NCI-H446 (cell line): ENCODE results near the gene ACD.
"Not testable (repeated sequence)": the region's sequence is repeated elsewhere in the genome, so short reads cannot be mapped to it uniquely, and the experiment has no call there.

ENCODE experiments used
- DNase-seq, 2 experiments: peaks; one replicate each; lab custom pipeline; 2025; lab: John Stamatoyannopoulos, UW

ACD gene

GRCh38 chr16:67659675-67660563, at the start of gene ACD:
Gene ACD, minus strand, starts transcription at chr16:67660260. Its CDS starts 40 bp downstream, at chr16:67660220.
- DNase-seq = peak; percentile 55 to 91

DNA sequence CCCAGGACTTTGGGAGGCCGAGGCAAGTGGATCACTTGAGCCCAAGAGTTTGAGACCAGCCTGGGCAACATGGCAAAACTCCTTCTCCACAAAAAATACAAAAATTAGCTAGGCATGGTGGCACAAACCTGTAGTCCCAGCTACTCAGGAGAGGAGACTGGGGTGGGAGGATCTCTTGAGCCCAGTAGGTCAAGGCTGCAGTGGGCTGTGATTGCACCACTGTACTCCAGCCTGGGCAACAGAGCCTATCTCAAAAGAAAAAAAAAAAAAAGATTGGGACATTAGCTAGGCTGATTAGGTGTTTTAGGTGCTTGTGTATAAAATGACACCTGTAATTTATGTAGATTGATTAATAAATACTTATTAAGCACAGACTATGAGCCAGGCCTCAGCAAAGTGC, 49.0 kb upstream of the ACD start:
- no peak for DNase-seq

DNA sequence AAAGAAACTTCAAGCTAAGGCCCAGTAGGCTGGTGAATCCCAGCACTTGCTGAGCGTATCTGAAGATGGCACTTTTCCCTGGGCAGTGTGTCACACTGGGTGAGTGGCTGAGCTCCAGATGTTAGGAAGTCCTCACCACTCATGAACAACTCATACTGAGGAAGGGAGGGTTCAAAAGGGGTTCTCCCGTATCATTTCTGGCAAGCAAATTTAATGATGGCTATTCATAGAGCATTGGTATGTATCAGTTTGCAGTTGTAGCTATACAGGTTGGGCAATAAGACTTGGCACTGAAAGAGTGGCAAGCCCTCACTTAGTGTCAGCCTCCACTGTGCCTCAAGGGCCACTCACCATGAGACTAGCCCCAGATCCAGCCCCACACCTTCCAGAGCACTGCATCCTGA, 48.3 kb upstream of the ACD start:
- no peak for DNase-seq

GRCh38 chr16:67707790-67708189, 47.7 kb upstream of the ACD start:
- DNase-seq = no peak

DNA sequence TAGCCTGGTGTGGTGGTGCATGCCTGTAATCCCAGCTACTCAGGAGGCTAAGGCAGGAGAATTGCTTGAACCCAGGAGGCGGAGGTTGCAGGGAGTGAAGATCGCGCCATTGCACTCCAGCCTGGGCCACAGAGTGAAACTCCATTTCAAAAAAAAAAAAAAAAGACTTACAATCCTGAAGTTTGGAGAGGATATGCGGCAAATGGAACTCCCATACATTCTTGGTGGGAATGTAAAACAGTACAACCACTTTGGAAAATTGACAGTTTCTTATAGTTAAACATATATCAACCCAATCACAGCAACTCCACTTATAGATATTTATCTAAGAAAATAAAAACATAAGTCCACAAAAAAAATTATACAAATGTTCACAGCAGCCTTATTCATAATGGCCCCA, 47.1 kb upstream of the ACD start:
- no peak for DNase-seq

DNA sequence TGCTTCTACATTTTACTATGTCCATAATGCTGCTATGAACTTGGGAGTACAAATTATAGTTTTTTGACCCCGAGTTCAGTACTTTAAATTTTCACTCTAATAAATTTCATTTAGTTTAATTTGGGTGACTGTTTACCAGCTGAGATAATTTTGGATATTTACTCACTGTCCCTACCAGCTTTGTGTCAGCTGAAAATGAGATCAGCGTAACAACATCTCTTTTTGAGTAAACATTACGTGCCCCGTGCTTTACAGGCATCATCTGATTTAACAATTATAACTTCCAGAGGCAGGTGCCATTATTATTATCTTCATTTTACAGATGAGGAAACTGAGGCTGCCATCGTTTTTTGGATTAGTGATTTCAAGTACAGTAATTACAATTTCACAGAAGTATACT, 44.0 kb upstream of the ACD start:
- no peak for DNase-seq

GRCh38 chr16:67703626-67704025, 43.6 kb upstream of the ACD start:
- no peak for DNase-seq

GRCh38 chr16:67702130-67702529, 42.1 kb upstream of the ACD start:
- DNase-seq = no peak

DNA sequence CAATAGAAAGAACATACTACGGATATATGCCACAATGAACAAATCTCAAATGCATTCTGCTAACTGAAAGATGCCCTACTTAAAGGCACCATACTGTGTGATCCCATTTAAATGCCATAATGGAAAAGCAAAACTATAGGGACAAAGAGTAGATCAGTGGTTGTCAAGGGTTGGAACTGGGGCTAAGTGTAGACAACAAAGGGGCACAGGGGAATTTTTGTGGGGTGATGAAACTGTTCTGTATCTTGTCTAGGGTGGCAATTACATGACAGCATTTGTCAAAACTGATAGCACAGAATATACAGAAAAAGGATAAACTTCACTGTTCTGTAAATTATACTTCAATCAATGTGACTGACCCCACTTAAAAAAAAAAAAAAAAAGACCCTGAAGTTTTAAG, 41.4 kb upstream of the ACD start:
- DNase-seq = no peak

- DNase-seq = no peak
Measured at GRCh38 chr16:67699265-67699664, 39.2 kb upstream of the ACD start.

DNA sequence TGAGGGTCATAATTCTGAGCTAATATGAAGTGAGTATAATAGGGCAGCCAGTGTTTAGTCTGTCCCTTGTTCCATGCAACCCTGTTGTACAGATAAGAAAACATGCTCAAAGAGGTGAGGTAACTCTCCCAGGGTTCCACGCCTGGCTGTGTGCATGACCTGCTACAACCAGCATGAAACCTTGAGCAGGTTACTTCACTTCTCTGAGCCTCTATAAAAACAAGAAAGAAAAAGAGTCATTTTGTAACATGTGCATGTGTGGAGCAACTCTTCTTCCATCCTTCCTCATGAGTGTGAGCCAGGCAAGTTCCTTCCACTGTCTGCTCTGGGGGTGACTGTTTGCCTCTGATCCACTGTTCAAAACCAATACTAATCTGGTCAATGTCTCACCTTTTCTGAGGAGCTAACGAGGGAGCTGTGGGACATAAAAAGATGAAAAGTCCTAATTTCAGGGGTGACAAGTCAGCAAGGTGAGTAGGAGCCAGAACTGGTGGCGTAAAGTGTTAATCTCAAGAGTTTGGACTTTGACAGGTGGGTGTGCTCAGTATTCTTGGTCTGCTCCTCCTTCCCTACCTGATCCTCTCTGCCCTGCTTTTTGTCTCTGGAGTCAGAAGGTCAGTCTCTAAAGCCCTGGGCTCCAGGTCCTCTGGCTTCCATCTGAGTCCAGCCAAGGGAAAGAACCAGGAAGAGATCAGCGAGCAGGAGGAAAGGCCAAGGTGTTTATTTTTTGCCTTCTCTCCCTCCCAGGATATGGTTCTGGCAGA, 37.5 kb upstream of the ACD start:
- DNase-seq = no peak

DNA sequence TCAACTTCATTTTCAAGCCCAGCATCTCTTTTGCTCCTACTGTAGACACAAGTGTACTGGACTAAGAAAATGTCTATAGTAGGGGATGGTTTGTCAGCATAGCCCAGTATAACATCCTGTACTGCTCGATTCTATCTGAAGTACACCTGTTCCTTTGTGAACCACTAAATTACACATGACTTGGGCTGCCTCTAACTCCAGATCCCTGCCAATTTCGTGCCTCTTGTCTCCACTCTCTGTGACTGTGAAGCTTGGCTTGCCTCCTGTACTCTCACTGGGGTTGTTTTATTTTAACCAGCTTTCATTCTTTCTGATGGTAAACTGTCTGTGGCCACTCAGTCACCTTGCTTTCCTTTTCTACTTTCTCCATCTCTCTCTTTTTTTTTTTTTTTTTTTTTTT, 34.6 kb upstream of the ACD start:
- no peak for DNase-seq

- not testable (repeated sequence) for DNase-seq
Measured at GRCh38 chr16:67693517-67694285, 33.6 kb upstream of the ACD start.

DNA sequence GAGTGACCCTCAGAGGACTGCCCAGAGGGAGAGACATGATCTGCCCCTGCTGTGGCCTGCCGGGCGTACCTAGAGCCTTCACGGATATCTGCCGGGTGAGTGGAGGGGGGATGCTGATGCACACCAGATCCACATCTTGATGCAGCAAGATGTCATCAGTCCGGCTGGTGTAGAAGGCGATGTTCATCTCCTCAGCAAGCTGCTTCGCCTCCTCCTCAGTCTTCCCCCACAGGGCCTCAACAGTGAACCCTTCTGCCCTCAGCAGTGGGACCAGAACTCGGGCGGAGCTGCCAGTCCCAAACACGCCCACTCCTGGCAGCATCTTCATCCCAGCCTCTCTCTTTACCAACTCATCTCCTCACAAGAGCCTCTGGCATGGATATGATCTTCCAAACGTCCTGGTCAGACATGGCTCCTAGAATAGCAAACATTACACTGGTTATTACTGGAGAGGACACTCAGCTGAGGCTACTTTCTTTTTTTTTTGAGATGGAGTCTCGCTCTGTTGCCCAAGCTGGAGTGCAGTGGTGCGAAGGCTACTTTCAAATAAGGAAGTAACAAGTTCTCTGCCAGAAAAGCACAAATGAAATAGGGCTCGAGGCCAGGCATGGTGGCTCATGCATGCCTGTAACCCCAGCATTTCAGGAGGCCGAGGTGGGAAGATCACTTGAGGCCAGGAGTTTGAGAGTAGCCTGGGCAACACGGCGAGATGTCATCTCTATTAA, 25.5 kb upstream of the ACD start:
- DNase-seq = no peak

DNA sequence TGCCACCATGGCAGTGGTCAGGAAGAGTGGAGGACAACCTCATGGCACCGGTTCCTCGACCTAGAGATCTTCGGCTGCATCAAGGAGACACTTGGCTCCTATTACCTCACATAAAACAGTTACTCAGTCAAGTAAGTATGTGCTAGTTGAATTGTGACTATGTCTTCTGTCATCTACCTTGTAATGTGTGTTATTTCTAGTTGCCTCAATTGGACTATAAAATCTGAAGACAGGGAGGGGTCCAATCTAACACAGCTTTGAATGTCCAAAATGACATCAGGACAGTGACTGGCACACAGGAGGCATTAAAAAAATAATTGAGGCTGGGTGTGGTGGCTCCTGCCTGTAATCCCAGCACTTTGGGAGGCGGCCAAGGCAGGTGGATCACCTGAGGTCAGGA, 23.7 kb upstream of the ACD start:
- DNase-seq = no peak

GRCh38 chr16:67679935-67680897, 20.2 kb upstream of the ACD start:
- no peak for DNase-seq

DNA sequence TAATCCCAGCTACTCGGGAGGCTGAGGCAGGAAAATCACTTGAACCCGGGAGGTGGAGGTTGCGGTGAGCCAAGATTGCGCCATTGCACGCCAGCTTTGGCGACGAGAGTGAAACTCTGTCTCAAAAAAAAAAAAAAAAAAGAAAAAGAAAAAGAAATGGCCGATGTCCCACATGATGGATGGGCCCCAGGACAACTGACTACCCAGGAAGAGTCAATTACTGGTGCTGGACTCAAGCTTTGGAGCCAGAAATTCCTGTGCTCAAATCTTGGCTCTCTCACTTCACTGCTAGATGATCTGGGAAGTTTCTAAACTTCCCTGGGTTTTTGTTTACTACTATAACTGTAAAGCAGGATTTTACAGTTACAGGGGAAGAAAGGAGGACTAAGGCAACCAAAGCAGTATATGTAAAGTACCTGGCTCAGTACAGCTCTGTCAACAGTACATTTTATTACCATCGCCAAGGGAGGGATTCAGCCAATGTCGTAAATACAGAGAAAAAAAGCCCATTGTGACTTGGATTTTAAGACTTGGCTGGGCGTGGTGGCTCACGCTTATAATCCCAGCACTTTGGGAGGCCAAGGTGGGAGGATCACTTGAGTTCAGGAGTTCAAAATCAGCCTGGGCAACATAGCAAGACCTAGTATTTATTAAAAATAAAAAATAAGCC, 18.4 kb upstream of the ACD start:
- no peak for DNase-seq

DNA sequence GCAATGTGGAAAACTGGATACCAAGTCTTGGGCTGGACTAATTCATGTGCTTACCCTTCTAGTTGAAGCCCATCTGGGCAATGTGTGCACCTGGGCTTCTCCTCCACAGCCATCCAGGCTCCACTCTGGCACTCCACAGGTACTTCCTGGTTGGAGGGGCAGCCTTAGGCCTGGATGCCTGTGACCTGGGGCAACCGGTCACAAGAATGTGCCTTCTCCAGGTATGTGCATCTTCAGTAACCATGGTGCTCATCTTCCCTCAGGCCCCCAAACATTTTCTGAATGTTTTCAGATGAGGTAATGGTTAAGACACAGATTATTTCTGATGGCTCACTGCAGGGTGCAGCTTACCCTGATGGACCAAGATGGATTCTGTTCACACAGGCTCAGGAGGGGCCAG, 17.7 kb upstream of the ACD start:
- DNase-seq = no peak

- no peak for DNase-seq
Measured at GRCh38 chr16:67676939-67677338, 16.9 kb upstream of the ACD start.

- no peak for DNase-seq
Measured at GRCh38 chr16:67676516-67676915, 16.5 kb upstream of the ACD start.
